HG02763 (cell line): Measurements from ENCODE around the gene OAT.

Experiments
- ATAC-seq: cut with Tn5 transposase; IDR thresholded peaks from one replicate; pipeline ENCODE4 v1.9.1; 2021; ENCODE audit warnings: mild to moderate bottlenecking, moderate library complexity; ENCODE audit not compliant: unreplicated experiment

Gene OAT

GRCh38 chr10:124356701-124357560, 61.8 kb downstream of the OAT start:
- no peak for ATAC-seq

- ATAC-seq, result no peak
These were observed 64.0 kb downstream of the OAT start for GRCh38 chr10:124354411-124355382.

DNA sequence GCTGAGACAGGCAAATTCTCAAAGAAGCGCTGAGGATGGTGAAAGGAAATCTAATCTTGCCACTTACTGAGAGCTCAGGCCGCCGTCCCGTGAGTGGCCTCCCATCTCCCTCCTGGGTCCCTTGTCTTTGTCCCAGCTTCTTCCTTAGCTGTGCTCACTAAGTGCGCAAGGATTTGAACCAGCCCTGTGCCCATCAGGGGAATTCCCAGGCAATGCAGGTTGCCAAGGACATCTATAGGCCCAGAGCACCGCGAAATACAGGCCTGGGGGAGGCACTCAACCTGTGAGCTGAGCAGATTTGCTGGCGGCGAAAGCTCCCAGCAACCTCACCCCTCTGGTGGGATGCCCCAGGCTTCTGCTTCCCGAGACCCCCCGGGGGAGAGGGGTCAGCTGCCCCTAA, 64.8 kb downstream of the OAT start:
- no peak for ATAC-seq

DNA sequence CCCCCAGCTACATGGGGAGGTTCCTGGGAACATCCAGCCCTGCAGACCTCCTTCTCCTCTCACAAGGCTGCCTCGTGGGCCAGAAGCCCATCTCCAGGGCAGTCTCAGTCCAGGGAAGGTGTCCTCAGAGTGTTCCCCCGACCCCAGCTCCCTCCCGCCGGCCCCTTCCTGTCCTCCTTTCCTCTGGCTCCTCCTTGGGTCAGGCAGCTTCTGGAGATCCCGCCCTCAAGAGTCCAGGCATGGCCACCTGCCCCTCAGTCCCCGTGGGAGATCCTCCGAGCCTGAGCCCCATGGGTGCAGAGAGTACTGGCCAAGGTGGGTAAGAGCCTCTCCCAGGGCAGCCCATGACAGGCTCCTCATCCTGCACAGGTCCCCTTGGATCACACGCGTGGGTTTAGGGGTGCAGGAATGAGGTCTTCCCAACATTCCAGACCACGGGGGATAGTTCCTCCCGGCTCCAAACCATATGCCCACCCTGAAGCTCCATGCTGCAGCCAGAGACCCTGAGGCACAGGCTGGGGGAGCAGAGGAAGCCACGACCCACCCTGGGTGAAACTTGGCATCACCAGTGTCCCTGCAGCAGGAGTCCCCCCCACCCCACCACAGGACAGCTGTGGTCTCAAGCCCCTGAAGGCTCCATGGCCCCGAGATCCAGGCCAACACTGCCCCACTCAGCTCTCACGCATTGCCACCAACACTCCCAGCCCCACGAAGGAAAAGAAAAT, 65.5 kb downstream of the OAT start:
- ATAC-seq, result no peak

DNA sequence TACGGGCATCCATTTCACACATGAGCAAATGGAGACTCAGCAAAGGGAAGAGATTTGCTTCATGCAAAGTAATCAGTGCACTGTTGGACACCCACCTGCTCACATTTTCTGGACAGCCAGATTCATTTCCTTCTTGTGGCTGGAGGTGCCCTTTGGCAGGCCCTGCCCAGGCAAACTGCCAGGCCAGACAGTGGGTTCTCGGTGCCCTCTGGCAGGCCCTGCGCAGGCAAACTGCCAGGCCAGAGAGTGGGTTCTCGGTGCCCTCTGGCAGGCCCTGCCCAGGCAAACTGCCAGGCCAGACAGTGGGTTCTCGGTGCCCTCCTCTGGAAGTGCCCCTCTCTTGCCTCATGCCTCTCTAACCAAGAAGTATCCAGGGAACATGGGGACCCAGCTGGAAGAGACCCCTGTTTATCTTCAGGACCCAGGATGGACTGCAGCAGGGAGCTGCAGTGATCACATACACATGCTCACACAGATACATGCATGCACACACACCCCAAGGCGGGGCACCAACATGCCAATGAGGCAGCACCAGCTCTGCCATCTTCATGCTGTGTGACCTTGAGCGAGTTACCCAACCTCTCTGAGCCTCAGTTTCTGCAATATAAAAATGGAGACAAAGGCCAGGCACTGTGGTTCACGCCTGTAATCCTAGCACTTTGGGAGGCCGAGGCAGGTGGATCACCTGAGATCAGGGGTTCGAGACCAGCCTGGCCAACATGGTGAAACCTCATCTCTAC, 67.1 kb downstream of the OAT start:
- no peak for ATAC-seq

- ATAC-seq, result no peak
These were observed 67.9 kb downstream of the OAT start for GRCh38 chr10:124350806-124351205.

DNA sequence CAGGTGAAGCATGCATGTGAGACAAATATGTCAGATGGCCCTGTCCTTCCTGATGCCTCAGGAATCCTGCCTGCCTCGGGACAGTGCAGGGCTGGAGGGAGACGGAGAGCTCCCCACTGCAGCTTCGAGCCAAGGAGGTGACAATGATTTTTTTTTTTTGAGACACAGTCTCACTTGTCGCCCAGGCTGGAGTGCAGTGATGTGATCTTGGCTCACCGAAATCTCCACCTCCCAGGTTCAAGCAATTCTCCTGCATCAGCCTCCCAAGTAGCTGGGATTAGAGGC, 68.8 kb downstream of the OAT start:
- no peak for ATAC-seq

DNA sequence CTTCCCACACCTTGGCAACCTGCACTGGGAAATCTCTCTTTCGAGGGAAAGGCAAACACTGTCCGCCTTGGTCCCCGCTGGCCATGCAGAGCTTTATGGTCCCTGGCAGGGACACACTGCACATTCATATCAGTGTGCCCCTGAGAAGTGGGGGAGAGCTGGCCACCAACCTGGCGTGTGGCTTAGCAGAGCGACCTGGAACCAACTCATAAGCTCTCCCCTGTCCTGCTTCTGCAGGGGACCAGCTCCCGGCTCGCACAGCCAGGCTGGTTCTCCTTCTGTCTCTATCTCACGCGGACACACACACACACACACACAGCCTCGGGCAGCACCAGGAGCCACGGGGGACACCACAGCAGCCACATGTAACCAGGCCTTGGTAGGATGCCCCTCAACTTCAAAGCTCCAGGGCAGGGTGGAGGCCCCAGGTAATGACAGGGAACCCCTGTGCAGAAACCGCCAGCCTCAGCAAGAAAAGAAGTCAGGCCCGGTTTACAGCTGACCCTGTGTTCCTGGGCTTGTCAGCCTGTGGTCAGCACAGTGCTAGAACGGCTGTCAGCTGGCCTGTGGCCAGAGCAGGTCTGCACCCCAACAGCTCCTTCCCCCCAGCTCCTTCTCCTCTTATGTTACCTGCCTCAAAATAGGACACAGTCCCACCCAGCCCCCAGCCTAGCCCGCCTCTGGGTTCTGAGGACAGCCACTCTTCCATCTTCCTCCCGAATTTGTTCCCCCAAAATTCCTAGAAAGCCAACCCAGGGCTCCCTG, 69.3 kb downstream of the OAT start:
- ATAC-seq, result no peak

DNA sequence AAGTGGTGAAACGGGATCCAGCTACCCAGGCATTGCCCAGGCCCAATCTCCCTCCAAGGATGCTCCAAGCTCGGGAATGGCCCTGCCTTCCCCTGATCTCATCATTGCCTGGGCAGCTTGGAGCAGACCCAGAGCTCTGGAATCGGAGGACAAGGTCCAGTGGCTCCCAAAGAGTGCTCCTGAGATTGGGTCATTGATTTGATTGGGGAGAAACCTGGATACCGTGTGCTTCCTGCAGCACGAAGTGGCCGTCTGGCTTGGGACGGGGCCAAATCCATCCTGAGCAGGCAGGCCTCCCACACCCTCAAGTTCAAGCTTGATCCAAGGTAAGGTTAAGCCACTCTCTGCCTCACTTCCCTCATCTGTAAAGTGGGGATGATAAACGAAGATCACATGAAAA, 69.9 kb downstream of the OAT start:
- no peak for ATAC-seq

DNA sequence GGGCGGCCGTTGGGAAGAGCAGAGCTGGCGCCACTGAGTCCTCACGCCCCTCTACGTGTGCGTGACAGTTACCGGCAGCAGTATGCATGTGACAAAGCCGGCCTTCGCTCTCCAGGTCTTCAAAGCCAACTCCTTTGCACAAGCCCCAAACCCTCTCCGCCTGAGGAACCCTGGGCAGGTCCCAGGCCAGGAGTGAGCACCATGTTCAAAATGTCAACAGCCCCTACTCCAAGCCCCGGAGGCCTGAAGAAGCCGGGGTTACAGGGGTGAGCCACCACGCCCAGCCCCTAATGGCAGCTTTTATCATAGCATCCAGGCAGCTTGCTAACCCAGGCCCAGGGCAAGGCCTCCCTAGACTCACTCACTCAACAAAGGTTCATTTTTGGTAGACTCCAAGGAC, 70.8 kb downstream of the OAT start:
- ATAC-seq, result no peak
